ENCODE measurements around the gene GNPAT.

DNA sequence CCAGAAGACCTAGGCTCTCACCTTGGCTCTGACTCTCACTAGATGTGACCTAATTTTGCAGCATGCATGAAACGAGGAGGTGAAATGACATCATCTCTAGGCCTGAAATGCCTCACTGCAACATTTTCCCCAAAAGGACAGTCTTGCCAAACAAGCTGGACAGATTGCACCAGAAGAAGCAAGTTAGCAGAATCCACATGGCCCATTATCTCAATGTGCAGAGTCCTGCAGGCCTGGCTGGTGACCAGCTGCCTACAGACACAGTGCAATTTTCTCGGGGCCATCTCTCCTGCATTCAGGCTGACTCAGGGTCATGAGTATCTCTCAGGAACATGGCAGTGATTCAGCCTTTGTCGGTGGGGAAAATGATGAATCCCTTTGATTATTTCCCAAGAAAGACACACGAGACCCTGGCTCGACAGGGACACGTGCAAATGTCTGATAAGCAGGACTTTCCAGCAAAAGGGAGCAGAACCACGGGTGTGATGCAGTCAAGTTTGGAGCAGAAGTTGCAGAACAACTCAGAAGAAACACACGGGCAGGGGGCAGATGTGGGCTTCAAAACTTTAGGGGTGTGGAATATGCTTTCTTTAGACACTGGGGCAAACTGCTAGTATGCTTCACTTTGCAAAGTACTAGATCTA lies 40.5 kb upstream of the GNPAT start:
- TF ChIP-seq, protein P1, sequence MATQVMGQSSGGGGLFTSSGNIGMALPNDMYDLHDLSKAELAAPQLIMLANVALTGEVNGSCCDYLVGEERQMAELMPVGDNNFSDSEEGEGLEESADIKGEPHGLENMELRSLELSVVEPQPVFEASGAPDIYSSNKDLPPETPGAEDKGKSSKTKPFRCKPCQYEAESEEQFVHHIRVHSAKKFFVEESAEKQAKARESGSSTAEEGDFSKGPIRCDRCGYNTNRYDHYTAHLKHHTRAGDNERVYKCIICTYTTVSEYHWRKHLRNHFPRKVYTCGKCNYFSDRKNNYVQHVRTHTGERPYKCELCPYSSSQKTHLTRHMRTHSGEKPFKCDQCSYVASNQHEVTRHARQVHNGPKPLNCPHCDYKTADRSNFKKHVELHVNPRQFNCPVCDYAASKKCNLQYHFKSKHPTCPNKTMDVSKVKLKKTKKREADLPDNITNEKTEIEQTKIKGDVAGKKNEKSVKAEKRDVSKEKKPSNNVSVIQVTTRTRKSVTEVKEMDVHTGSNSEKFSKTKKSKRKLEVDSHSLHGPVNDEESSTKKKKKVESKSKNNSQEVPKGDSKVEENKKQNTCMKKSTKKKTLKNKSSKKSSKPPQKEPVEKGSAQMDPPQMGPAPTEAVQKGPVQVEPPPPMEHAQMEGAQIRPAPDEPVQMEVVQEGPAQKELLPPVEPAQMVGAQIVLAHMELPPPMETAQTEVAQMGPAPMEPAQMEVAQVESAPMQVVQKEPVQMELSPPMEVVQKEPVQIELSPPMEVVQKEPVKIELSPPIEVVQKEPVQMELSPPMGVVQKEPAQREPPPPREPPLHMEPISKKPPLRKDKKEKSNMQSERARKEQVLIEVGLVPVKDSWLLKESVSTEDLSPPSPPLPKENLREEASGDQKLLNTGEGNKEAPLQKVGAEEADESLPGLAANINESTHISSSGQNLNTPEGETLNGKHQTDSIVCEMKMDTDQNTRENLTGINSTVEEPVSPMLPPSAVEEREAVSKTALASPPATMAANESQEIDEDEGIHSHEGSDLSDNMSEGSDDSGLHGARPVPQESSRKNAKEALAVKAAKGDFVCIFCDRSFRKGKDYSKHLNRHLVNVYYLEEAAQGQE (tag by site-specific recombination; IDR thresholded peaks at IDR 0.05): no peak
- TF ChIP-seq, protein P2, sequence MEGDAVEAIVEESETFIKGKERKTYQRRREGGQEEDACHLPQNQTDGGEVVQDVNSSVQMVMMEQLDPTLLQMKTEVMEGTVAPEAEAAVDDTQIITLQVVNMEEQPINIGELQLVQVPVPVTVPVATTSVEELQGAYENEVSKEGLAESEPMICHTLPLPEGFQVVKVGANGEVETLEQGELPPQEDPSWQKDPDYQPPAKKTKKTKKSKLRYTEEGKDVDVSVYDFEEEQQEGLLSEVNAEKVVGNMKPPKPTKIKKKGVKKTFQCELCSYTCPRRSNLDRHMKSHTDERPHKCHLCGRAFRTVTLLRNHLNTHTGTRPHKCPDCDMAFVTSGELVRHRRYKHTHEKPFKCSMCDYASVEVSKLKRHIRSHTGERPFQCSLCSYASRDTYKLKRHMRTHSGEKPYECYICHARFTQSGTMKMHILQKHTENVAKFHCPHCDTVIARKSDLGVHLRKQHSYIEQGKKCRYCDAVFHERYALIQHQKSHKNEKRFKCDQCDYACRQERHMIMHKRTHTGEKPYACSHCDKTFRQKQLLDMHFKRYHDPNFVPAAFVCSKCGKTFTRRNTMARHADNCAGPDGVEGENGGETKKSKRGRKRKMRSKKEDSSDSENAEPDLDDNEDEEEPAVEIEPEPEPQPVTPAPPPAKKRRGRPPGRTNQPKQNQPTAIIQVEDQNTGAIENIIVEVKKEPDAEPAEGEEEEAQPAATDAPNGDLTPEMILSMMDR (tag by site-specific recombination; IDR thresholded peaks at IDR 0.05): no peak
- TF ChIP-seq ZNF600 (tag by site-specific recombination; IDR thresholded peaks at IDR 0.05) (no peak), ZNF785 (tag by site-specific recombination; IDR thresholded peaks at IDR 0.05) (no peak), ZNF48 (tag by site-specific recombination; IDR thresholded peaks at IDR 0.05) (no peak)

Data from HEK293 (cell line).